PC-9 (cell line): ENCODE results near the gene CALD1. TPM values are rescaled to one million over a fixed set of nuclear protein-coding genes. Genes with fewer than 3 reads are reported as not detected.

ENCODE experiments used
- BruUV-seq: library from RNA; stranded (reverse); fragments of 400-500 nt; replicated peaks from 2 replicates; lab custom pipeline; 2021; lab: Mats Ljungman, UMichigan
- CTCF ChIA-PET: fragments of 300-600 bp; sonication (Branson Sonifier 250); formaldehyde crosslinking; loops from one replicate; lab custom pipeline; 2022; ENCODE audit warnings: antibody characterized with exemption; lab: Charles Lee
- POLR2A ChIA-PET: fragments of 300-600 bp; sonication (Branson Sonifier 250); formaldehyde crosslinking; loops from one replicate; lab custom pipeline; 2022; ENCODE audit warnings: antibody characterized with exemption; ENCODE audit not compliant: unreplicated experiment; lab: Charles Lee
- DNase-seq, 2 experiments: peaks; one replicate each; pipeline versions ENCODE4 v3.0.0 to v3.0.0-alpha.2; 2015 to 2022; ENCODE audit warnings: mixed read lengths in 1 of 2
- H2AFZ ChIP-seq: fragments of 200-600 bp; sonication (generic); 2 replicates; pipeline ENCODE4 v1.8.1; 2017; ENCODE audit warnings: antibody characterized with exemption
- H3F3A ChIP-seq: fragments of 200-600 bp; sonication (generic); 2 replicates; pipeline ENCODE4 v1.8.1; 2017; ENCODE audit warnings: antibody characterized with exemption, mild to moderate bottlenecking, low read depth; ENCODE audit not compliant: insufficient read depth
- H3K27ac ChIP-seq: fragments of 200-600 bp; sonication (generic); 2 replicates; pipeline ENCODE4 v1.6.1; 2016; ENCODE audit warnings: mixed run types
- H3K27me3 ChIP-seq: fragments of 200-600 bp; sonication (generic); 2 replicates; pipeline ENCODE4 v1.6.1; 2016; ENCODE audit warnings: low read depth, mixed run types; ENCODE audit not compliant: insufficient read depth
- H3K36me3 ChIP-seq: fragments of 200-600 bp; sonication (generic); 2 replicates; pipeline ENCODE4 v1.6.1; 2016; ENCODE audit warnings: low read depth, mixed run types
- H3K4me1 ChIP-seq: fragments of 200-600 bp; sonication (generic); replicated peaks from 2 replicates; pipeline ENCODE4 v1.6.1; 2016; ENCODE audit warnings: mixed run types; ENCODE audit not compliant: insufficient read depth
- H3K4me2 ChIP-seq: fragments of 200-600 bp; sonication (generic); 2 replicates; pipeline ENCODE4 v1.6.1; 2017; ENCODE audit warnings: mixed run types
- H3K4me3 ChIP-seq: fragments of 200-600 bp; sonication (generic); 2 replicates; pipeline ENCODE4 v1.6.1; 2016; ENCODE audit warnings: mixed run types
- H3K79me2 ChIP-seq: fragments of 200-600 bp; sonication (generic); 2 replicates; pipeline ENCODE4 v1.6.1; 2017; ENCODE audit warnings: low read depth, mixed run types
- H3K9me2 ChIP-seq: fragments of 200-600 bp; sonication (generic); 2 replicates; pipeline ENCODE4 v1.8.1; 2017; ENCODE audit warnings: mild to moderate bottlenecking; ENCODE audit not compliant: insufficient read depth
- H3K9me3 ChIP-seq: fragments of 200-600 bp; sonication (generic); 2 replicates; pipeline ENCODE4 v1.8.1; 2016; ENCODE audit warnings: low read depth; ENCODE audit not compliant: insufficient read depth
- H4K20me1 ChIP-seq: fragments of 200-600 bp; sonication (generic); 2 replicates; pipeline ENCODE4 v1.8.1; 2017; ENCODE audit not compliant: insufficient read depth
- EZH2 ChIP-seq: fragments of 200-600 bp; sonication (generic); IDR thresholded peaks from 2 replicates; pipeline ENCODE4 v1.8.0; 2017; ENCODE audit warnings: antibody characterized with exemption, low read depth
- intact Hi-C: fragments of 100-400 bp; cut with micrococcal nuclease; formaldehyde crosslinking; loops from one replicate; pipeline ENCODE4 v1.10.0; 2022; ENCODE audit not compliant: unreplicated experiment
- total RNA-seq: library from RNA; stranded (reverse); gene quantifications from 2 replicates; pipeline ENCODE4 v1.2.3, GENCODE V29; 2021
- TF ChIP-seq, protein P1 (sequence below): fragments of 200-600 bp; sonication (generic); conservative IDR thresholded peaks from 2 replicates; pipeline ENCODE4 v1.6.1; 2017; ENCODE audit warnings: mixed run types, antibody characterized with exemption, mild to moderate bottlenecking, moderate library complexity

The CALD1 gene
- total RNA-seq, 1 experiment from 2014 or later, result 84.4 TPM

DNA sequence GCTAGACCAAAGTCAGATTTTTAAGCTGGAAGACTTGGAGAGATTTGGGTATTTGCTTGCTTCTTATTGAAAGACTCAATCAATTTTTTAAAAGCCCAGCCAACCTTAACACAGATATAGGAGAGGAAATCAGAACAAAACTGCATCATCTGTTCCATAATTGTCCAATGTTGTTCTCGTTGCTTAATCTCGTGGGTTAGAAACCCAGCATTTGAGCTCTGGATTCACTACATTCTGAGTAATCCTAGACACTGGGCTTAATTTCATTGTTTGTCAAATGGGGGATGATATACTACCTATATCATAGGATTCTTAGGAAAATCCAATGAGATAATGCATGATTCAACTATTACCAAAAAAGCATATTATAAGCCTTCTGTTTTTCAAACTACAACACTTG is 48.9 kb downstream of the CALD1 start:
- no peaks in the 10 kb centered on the region for H3K9me3 ChIP-seq
- intact Hi-C loops, result no loop called here
- H3K4me3 ChIP-seq, result no peak overlapping the region
- BruUV-seq, result no TSS peak
- no peaks in the 10 kb centered on the region for H3K27me3 ChIP-seq
- H3K4me2 ChIP-seq, result no peak overlapping the region
- no peaks in the 10 kb centered on the region for H4K20me1 ChIP-seq
- H2AFZ ChIP-seq, result no peak overlapping the region
- no peak for DNase-seq
- no peaks in the 10 kb centered on the region for H3K79me2 ChIP-seq
- no peaks in the 10 kb centered on the region for H3K9me2 ChIP-seq
- TF ChIP-seq EZH2, result no peak
- TF ChIP-seq, protein P1, sequence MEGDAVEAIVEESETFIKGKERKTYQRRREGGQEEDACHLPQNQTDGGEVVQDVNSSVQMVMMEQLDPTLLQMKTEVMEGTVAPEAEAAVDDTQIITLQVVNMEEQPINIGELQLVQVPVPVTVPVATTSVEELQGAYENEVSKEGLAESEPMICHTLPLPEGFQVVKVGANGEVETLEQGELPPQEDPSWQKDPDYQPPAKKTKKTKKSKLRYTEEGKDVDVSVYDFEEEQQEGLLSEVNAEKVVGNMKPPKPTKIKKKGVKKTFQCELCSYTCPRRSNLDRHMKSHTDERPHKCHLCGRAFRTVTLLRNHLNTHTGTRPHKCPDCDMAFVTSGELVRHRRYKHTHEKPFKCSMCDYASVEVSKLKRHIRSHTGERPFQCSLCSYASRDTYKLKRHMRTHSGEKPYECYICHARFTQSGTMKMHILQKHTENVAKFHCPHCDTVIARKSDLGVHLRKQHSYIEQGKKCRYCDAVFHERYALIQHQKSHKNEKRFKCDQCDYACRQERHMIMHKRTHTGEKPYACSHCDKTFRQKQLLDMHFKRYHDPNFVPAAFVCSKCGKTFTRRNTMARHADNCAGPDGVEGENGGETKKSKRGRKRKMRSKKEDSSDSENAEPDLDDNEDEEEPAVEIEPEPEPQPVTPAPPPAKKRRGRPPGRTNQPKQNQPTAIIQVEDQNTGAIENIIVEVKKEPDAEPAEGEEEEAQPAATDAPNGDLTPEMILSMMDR, result no peak
- H3F3A ChIP-seq, result no peaks in the 10 kb centered on the region
- H3K36me3 ChIP-seq, result no peaks in the 10 kb centered on the region
- H3K4me1 ChIP-seq, result no peaks in the 10 kb centered on the region
- no peak overlapping the region for H3K27ac ChIP-seq
- CTCF ChIA-PET, result no interaction called here
- POLR2A ChIA-PET, result no interaction called here

DNA sequence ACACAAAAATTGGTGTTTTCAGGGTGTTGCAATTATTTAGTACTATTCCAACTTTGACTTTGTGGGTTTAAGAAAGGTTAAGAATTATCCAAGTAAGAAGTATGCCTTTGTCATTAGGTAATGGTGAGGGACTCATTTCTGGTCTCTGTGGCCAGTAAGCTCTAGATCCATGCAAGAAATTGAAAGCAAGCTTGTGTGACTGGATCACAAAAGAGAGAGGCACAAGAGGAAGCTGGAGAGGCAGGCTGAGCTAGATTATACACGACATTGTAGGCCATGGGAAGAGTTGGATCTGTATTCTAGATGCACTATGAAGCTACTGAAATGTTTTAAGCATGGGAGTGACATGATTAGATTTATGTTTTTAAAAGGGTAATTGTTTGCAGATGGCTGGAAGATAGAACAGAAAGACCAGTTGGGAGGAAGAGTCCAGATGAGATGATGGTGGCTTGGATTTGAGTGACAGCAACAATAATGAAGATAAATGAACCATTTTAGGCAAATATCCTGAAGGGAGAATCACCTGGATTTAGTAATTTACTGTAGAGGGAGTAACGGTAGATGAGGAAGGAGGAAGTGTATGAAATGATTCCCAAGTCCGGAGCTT is 50.0 kb downstream of the CALD1 start:
- ChIA-PET POLR2A (no interaction called here), CTCF (no interaction called here)
- no TSS peak for BruUV-seq
- Histone ChIP-seq H3K27me3 (no peaks in the 10 kb centered on the region), H3K36me3 (no peaks in the 10 kb centered on the region), H3K9me3 (no peaks in the 10 kb centered on the region), H3K27ac (no peak overlapping the region), H2AFZ (no peak overlapping the region), H3K4me3 (no peak overlapping the region), H3K9me2 (no peaks in the 10 kb centered on the region), H4K20me1 (no peaks in the 10 kb centered on the region), H3K4me1 (no peaks in the 10 kb centered on the region), H3K79me2 (no peaks in the 10 kb centered on the region), H3F3A (no peaks in the 10 kb centered on the region), H3K4me2 (no peak overlapping the region)
- no peak for TF ChIP-seq EZH2
- TF ChIP-seq, protein P1, result no peak
- intact Hi-C loops, result no loop called here
- no peak for DNase-seq

DNA sequence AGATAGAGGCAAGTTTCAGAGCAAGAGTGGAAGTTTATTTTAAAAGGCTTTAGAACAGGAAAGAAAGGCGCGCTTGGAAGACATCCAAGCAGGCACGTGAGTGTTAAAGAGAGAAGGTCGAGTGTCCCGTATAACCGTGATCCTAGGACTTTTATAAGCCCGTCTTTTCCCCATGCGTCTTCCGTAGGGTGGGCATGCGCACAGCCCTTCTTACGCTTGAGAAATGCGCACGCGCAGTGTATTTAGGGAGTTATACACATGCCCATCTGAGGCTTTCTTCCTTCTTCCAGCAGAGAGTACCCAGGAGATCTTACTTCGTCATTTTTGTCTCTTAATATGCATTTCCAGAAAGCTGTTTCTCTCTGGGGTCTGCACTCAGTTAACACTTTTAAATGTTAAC is 52.4 kb downstream of the CALD1 start:
- no TSS peak for BruUV-seq
- H2AFZ ChIP-seq, result no peak overlapping the region
- intact Hi-C loops, result no loop called here
- H3F3A ChIP-seq, result no peaks in the 10 kb centered on the region
- H4K20me1 ChIP-seq, result no peaks in the 10 kb centered on the region
- no peak overlapping the region for H3K27ac ChIP-seq
- ChIA-PET CTCF (no interaction called here), POLR2A (no interaction called here)
- no peak overlapping the region for H3K4me3 ChIP-seq
- H3K9me2 ChIP-seq, result no peaks in the 10 kb centered on the region
- no peaks in the 10 kb centered on the region for H3K4me1 ChIP-seq
- H3K27me3 ChIP-seq, result no peaks in the 10 kb centered on the region
- no peak for DNase-seq
- no peaks in the 10 kb centered on the region for H3K36me3 ChIP-seq
- no peak overlapping the region for H3K4me2 ChIP-seq
- no peaks in the 10 kb centered on the region for H3K79me2 ChIP-seq
- TF ChIP-seq, protein P1, result no peak
- no peak for TF ChIP-seq EZH2
- no peaks in the 10 kb centered on the region for H3K9me3 ChIP-seq
